Colonic mucosa (tissue), 4 donors: Measurements from ENCODE around the gene ACIN1. TPM values are rescaled to one million over a fixed set of nuclear protein-coding genes. Genes with fewer than 3 reads are reported as not detected.

Experiments
- DNase-seq: peaks from one replicate; pipeline ENCODE4 v3.0.0-alpha.2; 2020
- H3K27ac ChIP-seq: fragments of 200-600 bp; one replicate; pipeline ENCODE4 v1.8.0; 2021
- H3K27me3 ChIP-seq: fragments of 200-600 bp; one replicate; pipeline ENCODE4 v1.8.0; 2021
- H3K36me3 ChIP-seq: fragments of 200-600 bp; one replicate; pipeline ENCODE4 v1.8.0; 2021
- H3K4me1 ChIP-seq: fragments of 200-600 bp; one replicate; pipeline ENCODE4 v1.8.0; 2021; ENCODE audit warnings: mild to moderate bottlenecking
- H3K4me3 ChIP-seq: fragments of 200-600 bp; one replicate; pipeline ENCODE4 v1.8.0; 2021
- H3K9ac ChIP-seq, 2 donors: one replicate each; pipeline ENCODE4 v1.7.0; 2013; ENCODE audit warnings: control low read depth in 2 of 2, low read depth in 2 of 2, low read length in 2 of 2
- H3K9me3 ChIP-seq: fragments of 200-600 bp; one replicate; pipeline ENCODE4 v1.8.0; 2021
- intact Hi-C: fragments of 100-400 bp; cut with DNase I; formaldehyde crosslinking; loops from one replicate; pipeline ENCODE4 v1.14.1; 2022
- total RNA-seq, 2 donors: library from RNA; stranded (reverse); fragmentation: NEBNext Ultra II Directional in 1 of 2; extraction: Animal tissue kit (Norgen Biotek cat#: 25700) in 1 of 2; gene quantifications; one replicate each; pipeline ENCODE4 v1.2.1, GENCODE V29; 2021
- TF ChIP-seq, protein P1 (sequence below): fragments of 200-600 bp; IDR thresholded peaks from one replicate; pipeline ENCODE4 v1.8.0; 2022; ENCODE audit warnings: antibody characterized with exemption, mild to moderate bottlenecking
- donor health status: healthy.
- donor health status: DM: no; HTN: no; CAD: no.
- donor health status: DM: no; HTN: no; CAD: no.

Gene ACIN1
- total RNA-seq, 2 donors from 2014 or later = 99.4 to 154 TPM

GRCh38 chr14:23106747-23107045, 11.8 kb upstream of the ACIN1 start:
- H3K36me3 ChIP-seq = no peaks in the 10 kb centered on the region
- H3K4me1 ChIP-seq = no peaks in the 10 kb centered on the region
- DNase-seq = no peak
- H3K9me3 ChIP-seq = no peaks in the 10 kb centered on the region
- H3K9ac ChIP-seq = no peak overlapping the region
- H3K4me3 ChIP-seq = no peak overlapping the region
- intact Hi-C loops = no loop called here
- H3K27me3 ChIP-seq = no peaks in the 10 kb centered on the region
- H3K27ac ChIP-seq = no peak overlapping the region
- TF ChIP-seq, protein P1, sequence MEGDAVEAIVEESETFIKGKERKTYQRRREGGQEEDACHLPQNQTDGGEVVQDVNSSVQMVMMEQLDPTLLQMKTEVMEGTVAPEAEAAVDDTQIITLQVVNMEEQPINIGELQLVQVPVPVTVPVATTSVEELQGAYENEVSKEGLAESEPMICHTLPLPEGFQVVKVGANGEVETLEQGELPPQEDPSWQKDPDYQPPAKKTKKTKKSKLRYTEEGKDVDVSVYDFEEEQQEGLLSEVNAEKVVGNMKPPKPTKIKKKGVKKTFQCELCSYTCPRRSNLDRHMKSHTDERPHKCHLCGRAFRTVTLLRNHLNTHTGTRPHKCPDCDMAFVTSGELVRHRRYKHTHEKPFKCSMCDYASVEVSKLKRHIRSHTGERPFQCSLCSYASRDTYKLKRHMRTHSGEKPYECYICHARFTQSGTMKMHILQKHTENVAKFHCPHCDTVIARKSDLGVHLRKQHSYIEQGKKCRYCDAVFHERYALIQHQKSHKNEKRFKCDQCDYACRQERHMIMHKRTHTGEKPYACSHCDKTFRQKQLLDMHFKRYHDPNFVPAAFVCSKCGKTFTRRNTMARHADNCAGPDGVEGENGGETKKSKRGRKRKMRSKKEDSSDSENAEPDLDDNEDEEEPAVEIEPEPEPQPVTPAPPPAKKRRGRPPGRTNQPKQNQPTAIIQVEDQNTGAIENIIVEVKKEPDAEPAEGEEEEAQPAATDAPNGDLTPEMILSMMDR = no peak

GRCh38 chr14:23105348-23105824, 10.4 kb upstream of the ACIN1 start:
- TF ChIP-seq, protein P1 = no peak
- DNase-seq = no peak
- intact Hi-C loops = no loop called here

DNA sequence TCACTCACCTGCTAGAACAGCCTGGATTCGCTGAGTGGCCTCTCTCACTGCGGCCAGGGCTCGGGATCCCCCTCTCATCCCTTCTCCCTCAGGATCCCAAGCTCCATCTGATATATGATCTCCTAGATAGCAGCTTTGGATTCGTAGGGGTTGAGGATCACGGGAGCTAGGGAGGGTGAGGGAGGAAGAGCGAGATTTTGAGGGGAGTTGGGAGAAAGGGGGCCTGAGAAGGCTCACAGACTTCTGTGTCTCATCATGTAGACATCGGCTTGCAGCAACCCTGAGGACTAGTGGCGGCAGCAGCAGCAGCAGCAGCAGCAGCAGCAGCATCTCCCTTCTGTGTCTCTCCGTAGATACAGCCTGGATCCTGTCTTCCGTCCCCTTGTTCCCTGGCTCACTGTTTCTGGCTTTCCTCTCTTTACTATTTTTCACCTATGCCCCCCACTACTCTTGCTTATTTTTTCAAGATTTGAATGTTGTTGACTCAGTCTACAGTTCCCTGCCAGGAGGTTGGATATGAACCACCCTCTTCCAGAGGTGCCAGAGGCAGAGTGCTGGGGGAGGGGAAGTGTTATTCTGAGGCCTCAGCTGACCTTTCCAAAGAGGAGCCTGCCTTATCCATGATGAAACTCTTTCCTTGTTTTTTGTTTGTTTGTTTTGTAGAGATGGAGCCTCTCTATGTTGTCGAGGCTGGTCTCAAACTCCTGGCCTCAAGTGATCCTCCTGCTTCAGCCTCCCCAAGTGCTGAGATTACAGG, 9.8 kb upstream of the ACIN1 start, which contains the start of gene CIROP:
CIROP (minus strand) TSS at position 399 of the 757 bp plus-strand sequence; CDS start at position 330, 69 bp downstream.
- Histone ChIP-seq H3K27ac (no peak within 1 kb of the TSS), H3K9me3 (no peaks in the 10 kb centered on the region), H3K27me3 (no peaks in the 10 kb centered on the region), H3K4me3 (no peak within 1 kb of the TSS), H3K4me1 (no peaks in the 10 kb centered on the region), H3K9ac (no peak within 1 kb of the TSS), H3K36me3 (no peaks in the 10 kb centered on the region)
- no peak for DNase-seq
- TF ChIP-seq, protein P1 = no peak
- intact Hi-C loops = no loop called here

More at GRCh38 chr14:23105348-23105824, 10.4 kb upstream of the ACIN1 start:
- Histone ChIP-seq H3K4me3 (no peak overlapping the region), H3K9ac (no peak overlapping the region), H3K9me3 (no peaks in the 10 kb centered on the region), H3K36me3 (no peaks in the 10 kb centered on the region), H3K4me1 (no peaks in the 10 kb centered on the region), H3K27me3 (no peaks in the 10 kb centered on the region), H3K27ac (no peak overlapping the region)

DNA sequence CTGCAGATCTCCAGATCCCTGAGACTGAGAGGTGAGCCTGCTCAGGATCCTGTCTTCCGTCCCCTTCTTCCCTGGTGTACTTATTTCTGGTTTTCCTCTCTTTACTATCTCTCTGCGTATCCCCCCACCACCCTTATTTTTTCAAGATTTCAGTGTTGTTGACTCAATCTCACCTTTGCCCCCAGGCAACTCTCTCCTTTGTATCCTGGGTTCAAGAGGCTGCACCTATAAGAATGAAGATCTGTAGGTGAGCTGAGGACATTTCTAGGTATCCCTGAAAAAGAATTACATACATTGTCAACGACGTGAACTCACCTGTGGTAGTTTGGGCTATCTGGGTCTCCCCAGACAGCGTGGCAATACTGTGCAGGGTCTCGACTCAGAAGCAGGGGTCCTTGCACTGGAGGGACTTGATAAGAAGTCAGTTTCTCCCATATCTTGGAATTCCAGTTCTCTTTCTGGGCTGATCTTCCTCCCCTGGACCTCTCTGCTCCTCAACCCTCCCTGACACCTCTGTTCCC, 9.2 kb upstream of the ACIN1 start:
- Histone ChIP-seq H3K9ac (no peak overlapping the region), H3K27ac (no peak overlapping the region), H3K4me3 (no peak overlapping the region), H3K36me3 (no peaks in the 10 kb centered on the region), H3K9me3 (no peaks in the 10 kb centered on the region), H3K27me3 (no peaks in the 10 kb centered on the region), H3K4me1 (no peaks in the 10 kb centered on the region)
- intact Hi-C loops = no loop called here
- no peak for DNase-seq
- TF ChIP-seq, protein P1 = no peak

GRCh38 chr14:23103581-23103980, 8.6 kb upstream of the ACIN1 start:
- Histone ChIP-seq H3K4me1 (no peaks in the 10 kb centered on the region), H3K36me3 (no peaks in the 10 kb centered on the region), H3K9me3 (no peaks in the 10 kb centered on the region), H3K4me3 (no peak overlapping the region), H3K9ac (no peak overlapping the region), H3K27me3 (no peaks in the 10 kb centered on the region), H3K27ac (no peak overlapping the region)
- DNase-seq = no peak
- intact Hi-C loops = no loop called here
- TF ChIP-seq, protein P1 = no peak
